ENCODE measurements around the gene TMEM132D. TPM values are rescaled to one million over a fixed set of nuclear protein-coding genes. Genes with fewer than 3 reads are reported as not detected.

TMEM132D gene
- polyA plus RNA-seq, 3 donors from 2014 or later = 0.06 TPM; not detected in 2

DNA sequence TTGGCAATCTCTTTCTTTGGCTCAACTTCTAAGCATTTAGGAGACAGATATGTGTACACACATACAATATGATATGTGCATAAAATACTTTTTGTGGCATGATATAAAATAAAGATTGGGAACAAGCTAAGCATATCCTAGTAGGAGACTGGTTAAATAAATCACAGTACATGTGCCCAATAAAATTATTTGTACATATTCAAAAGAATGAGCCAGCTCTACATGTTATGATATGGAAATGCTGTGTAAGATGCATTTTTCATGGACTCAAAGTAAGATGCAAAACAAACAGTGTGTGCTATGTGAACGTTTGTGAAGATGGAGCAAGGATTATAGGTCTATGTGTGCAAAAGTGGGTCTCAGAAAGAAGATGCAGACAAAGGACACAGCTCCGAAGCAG is 311.4 kb downstream of the TMEM132D start:
- no peaks in the 10 kb centered on the region for H3K4me1 Mint-ChIP-seq
- peaks cover 0 to 6% (median under 1%) of the 10 kb centered on the region in 6 donors for H3K9me3 Mint-ChIP-seq
- H3K27me3 Mint-ChIP-seq (ENCODE audit: low read depth in 3 of 3) = peaks cover 0 to 5% (median 2%) of the 10 kb centered on the region in 3 donors
- H3K27ac Mint-ChIP-seq = no peak overlapping the region
- H3K4me3 Mint-ChIP-seq = no peak overlapping the region
- H3K36me3 Mint-ChIP-seq = no peaks in the 10 kb centered on the region
- no peak for DNase-seq

DNA sequence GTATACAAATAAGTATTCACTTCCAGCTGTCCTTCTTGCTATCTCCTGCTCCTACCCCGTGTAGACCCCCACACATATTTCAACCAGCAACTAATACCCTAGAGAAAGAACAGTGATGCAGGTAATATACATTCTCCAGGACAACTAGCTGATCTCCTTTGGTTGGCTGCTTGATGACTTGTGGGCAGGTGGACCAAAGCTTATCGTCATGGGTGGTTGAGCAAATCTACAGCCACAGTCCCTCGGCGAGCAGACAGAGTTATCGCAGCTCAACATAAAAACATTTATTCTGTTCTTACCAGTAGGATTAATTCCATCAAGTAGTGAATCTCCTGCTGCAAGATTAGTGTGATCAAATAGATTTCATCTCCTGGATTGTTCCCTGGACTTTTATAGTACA is 314.3 kb downstream of the TMEM132D start:
- no peak for DNase-seq
- no peak overlapping the region for H3K4me3 Mint-ChIP-seq
- H3K27me3 Mint-ChIP-seq (ENCODE audit: low read depth in 3 of 3) = peaks cover 0 to 8% (median 2%) of the 10 kb centered on the region in 3 donors
- no peaks in the 10 kb centered on the region for H3K4me1 Mint-ChIP-seq
- no peak overlapping the region for H3K27ac Mint-ChIP-seq
- no peaks in the 10 kb centered on the region for H3K36me3 Mint-ChIP-seq
- peaks cover 0 to 9% (median under 1%) of the 10 kb centered on the region in 6 donors for H3K9me3 Mint-ChIP-seq

DNA sequence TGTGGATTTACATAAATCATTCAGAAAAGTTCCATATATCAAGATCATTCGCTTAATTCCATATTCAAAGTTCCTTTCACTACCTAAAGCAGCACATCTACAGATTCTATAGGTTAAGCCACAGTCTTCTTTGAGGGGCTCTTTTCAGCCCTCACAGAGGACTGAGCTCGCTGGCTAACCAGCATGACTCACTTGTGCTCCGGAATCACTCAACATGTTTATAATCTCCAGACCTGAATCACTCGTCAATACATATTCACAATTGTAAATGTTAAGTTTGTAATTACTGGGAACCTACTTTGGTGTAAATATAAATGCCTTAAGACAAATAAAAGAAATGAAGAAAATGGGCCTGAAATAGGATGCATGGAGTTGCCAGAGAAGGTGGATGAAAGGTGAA is 315.7 kb downstream of the TMEM132D start:
- H3K9me3 Mint-ChIP-seq = peaks cover 0 to 11% (median 0%) of the 10 kb centered on the region in 6 donors
- DNase-seq = no peak
- H3K27ac Mint-ChIP-seq = no peak overlapping the region
- H3K4me1 Mint-ChIP-seq = no peaks in the 10 kb centered on the region
- no peaks in the 10 kb centered on the region for H3K36me3 Mint-ChIP-seq
- H3K27me3 Mint-ChIP-seq (ENCODE audit: low read depth in 3 of 3) = peaks cover 0 to 8% (median 4%) of the 10 kb centered on the region in 3 donors
- H3K4me3 Mint-ChIP-seq = no peak overlapping the region

DNA sequence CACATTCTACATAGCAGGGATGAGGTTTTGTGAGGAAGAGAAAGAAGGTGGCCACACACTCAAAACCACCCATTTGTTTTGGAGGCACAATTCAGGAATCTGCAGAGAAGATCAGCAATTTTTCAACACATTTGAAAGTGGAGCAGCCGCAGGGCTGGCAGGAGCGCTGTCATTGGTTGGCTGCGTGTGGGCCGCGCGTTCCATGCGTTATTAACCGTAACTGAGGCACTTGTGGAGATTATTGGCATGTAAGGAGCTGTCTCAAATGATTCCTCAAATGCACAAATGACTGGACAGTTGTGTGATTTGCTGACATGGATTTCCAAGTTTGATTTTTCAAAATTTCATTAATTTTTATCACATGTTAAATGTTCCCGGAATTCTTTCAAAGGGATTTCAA is 318.5 kb downstream of the TMEM132D start:
- DNase-seq = no peak
- H3K9me3 Mint-ChIP-seq = peaks cover 0 to 11% (median 0%) of the 10 kb centered on the region in 6 donors
- no peaks in the 10 kb centered on the region for H3K36me3 Mint-ChIP-seq
- no peaks in the 10 kb centered on the region for H3K4me1 Mint-ChIP-seq
- H3K27ac Mint-ChIP-seq = no peak overlapping the region
- peaks cover 0 to 10% (median 4%) of the 10 kb centered on the region in 3 donors for H3K27me3 Mint-ChIP-seq (ENCODE audit: low read depth in 3 of 3)
- H3K4me3 Mint-ChIP-seq = no peak overlapping the region

DNA sequence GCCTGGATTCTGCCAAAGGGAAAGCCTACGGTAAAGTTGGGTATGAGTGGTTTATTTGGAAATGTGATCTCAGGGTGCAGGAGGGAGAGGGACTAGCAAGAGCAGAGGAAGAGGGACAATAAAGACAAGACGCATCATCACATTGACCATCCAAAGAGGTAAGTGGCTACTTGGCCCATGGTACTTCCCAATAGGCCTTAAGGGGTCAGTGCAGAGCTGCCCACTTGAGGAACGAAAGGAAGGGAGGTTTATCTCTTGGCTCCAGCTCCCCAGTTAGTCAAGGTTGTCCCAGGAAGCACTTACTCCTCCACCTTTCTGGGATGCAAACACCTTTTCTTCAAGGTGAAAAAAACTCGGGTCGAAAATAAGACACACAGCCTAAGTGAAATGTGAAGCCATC is 323.9 kb downstream of the TMEM132D start:
- Mint-ChIP-seq H3K27ac (no peak overlapping the region), H3K27me3 (ENCODE audit: low read depth in 3 of 3) (peaks cover 0 to 9% (median 3%) of the 10 kb centered on the region in 3 donors), H3K9me3 (peaks cover 0 to 3% (median 0%) of the 10 kb centered on the region in 6 donors), H3K4me1 (no peaks in the 10 kb centered on the region), H3K4me3 (no peak overlapping the region), H3K36me3 (no peaks in the 10 kb centered on the region)
- DNase-seq = no peak

DNA sequence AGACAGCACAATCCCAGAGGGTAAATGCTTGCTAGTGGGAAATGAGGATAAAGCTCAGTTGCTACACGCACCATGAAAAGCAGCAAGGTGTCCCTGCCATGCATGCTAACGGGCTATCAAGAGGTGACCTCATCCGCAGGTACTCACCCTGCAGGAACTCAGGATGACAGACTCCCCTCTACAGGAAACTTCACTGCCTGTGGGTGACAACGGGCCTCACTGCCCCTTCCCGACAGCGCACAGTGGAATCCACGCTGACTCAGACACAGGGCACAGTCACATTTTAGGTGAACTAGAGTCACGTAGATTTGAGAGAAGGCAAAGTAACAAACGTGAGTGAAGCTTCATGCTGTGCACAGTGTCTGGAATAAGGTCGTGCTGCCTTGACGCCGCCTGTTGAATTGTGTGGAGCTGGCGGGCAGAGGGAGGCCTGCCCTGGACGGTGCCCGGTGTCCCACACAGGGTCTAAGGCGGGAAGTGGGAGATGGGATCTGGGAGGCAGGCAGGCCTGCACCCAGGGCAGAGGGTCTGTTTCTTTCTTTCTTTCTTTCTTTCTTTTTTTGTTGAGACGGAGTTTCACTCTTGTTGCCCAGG is 331.8 kb downstream of the TMEM132D start:
- Mint-ChIP-seq H3K36me3 (no peaks in the 10 kb centered on the region), H3K4me1 (no peaks in the 10 kb centered on the region), H3K4me3 (no peak overlapping the region), H3K27me3 (ENCODE audit: low read depth in 3 of 3) (peaks cover 4 to 6% (median 5%) of the 10 kb centered on the region in 3 donors), H3K27ac (no peak overlapping the region), H3K9me3 (no peaks in the 10 kb centered on the region)
- no peak for DNase-seq

DNA sequence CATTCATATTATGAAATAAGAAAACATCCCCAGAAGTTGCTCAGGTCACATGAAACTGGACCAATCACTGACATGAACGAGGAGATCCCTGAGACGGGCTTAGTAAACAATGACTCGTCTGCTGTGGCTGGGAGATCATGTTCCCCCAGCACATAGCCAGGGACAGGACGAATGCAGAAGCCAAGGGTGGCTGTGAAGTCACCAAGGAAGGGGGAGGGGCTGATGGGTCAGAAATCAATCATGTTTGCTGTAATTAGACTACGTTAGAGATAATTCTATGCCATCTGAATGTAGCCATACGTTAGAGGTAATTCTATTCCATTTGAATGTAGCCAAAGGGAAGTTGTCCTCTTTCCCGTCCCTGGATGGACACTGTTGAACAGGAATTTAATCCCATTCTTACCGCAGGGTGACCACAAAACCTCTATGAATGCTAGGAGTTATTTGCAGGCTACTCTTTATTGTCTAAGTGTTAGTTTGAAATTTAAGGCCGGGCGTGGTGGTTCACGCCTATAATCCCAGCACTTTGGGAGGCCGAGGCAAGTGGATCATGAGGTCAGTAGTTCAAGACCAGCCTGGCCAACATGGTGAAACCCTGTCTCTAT is 332.9 kb downstream of the TMEM132D start:
- Mint-ChIP-seq H3K27me3 (ENCODE audit: low read depth in 3 of 3) (peaks cover 4 to 6% (median 5%) of the 10 kb centered on the region in 3 donors), H3K27ac (no peak overlapping the region), H3K9me3 (no peaks in the 10 kb centered on the region), H3K36me3 (no peaks in the 10 kb centered on the region), H3K4me1 (no peaks in the 10 kb centered on the region), H3K4me3 (no peak overlapping the region)
- DNase-seq = no peak

DNA sequence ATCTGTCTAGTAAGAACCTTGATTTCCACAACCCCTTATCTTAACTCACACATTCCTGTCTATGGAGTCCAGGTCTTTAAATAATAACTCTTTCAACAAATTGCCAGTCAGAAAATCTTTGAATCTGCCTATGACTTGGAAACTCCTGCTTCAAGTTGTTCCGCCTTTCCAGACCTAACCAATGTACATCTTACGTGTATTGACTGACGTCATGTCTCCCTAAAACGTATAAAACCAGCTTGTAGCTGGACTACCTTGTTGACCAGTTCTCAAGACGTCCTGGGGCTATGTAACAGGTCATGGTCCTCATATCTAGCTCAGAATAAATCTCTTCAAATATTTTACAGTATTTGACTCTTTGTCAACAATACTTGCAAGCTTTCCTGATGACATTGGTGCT is 337.0 kb downstream of the TMEM132D start:
- no peaks in the 10 kb centered on the region for H3K36me3 Mint-ChIP-seq
- no peak for DNase-seq
- peaks cover 3 to 5% (median 4%) of the 10 kb centered on the region in 3 donors for H3K27me3 Mint-ChIP-seq (ENCODE audit: low read depth in 3 of 3)
- H3K4me1 Mint-ChIP-seq = peaks cover 16 to 24% of the 10 kb centered on the region in 2 donors
- H3K9me3 Mint-ChIP-seq = peaks cover 0 to 5% (median 0%) of the 10 kb centered on the region in 6 donors
- H3K27ac Mint-ChIP-seq = no peak overlapping the region
- H3K4me3 Mint-ChIP-seq = no peak overlapping the region

DNA sequence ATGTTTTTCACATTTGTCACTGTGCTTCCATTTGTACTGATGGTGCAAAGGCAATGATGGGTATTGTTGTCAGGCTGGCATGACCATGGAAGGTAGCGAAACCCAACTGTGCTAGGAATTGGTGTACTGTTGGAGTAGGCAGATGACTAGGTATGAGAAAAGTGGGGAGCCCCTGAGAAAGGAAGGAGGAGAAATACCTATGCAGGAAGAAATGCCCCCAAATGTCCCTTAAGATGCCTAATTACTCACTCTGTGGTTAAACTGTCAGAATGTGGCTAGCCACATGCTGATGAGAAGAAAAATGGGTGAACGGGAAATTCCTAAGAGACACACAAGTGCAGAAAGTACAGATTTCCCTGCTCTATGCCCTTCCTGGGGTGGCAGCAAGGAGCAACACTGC is 339.1 kb downstream of the TMEM132D start:
- peak in 1 of 3 donors; percentile 4 for DNase-seq
- no peaks in the 10 kb centered on the region for H3K36me3 Mint-ChIP-seq
- H3K9me3 Mint-ChIP-seq = peaks cover 0 to 5% (median 0%) of the 10 kb centered on the region in 6 donors
- no peak overlapping the region for H3K27ac Mint-ChIP-seq
- H3K4me1 Mint-ChIP-seq = peaks cover 16 to 24% of the 10 kb centered on the region in 2 donors
- H3K27me3 Mint-ChIP-seq (ENCODE audit: low read depth in 3 of 3) = peaks cover 2 to 5% (median 4%) of the 10 kb centered on the region in 3 donors
- peak overlapping the region in 2 of 5 donors; percentile 23 to 31 for H3K4me3 Mint-ChIP-seq

DNA sequence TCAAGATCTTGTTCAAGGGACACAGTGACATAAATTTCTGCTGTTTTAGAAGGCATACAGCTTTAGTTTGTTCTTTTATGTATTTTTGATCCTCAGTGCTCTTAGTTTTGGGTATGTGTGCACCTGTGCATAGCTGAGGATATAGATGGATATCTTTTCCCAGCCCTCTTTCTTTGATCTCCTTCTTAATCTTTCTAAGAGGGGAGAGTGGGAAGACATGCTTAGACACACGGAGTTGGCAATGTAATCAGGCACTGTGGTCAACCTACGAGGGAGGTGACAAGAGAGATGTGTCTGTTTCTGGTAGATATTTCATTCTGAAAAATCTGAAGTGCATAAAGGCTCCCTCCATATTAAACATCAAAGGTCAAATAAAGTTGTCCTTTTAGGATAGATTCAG is 340.6 kb downstream of the TMEM132D start:
- H3K27ac Mint-ChIP-seq = no peak overlapping the region
- peaks cover 0 to 5% (median 0%) of the 10 kb centered on the region in 6 donors for H3K9me3 Mint-ChIP-seq
- no peak for DNase-seq
- H3K36me3 Mint-ChIP-seq = no peaks in the 10 kb centered on the region
- no peak overlapping the region for H3K4me3 Mint-ChIP-seq
- peaks cover 2 to 4% (median 3%) of the 10 kb centered on the region in 3 donors for H3K27me3 Mint-ChIP-seq (ENCODE audit: low read depth in 3 of 3)
- H3K4me1 Mint-ChIP-seq = peaks cover 16 to 24% of the 10 kb centered on the region in 2 donors

DNA sequence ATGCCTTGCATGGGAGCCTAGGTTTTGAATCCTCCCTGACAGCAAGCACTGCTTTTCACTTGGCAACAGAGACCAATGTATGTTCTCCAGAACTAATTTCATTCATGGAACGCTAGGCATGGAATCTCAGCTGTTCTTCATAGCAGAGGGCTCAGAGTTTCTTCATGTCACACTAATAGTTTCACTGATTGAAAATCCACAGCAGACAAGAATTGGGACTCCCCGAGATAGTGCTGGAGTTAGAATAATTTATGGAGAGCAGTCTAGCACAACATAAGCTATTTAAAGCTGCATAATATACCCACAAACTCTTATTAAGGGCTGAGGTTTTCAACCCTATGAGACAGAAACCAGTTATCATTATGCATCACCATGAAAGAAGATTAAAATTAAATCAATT is 342.5 kb downstream of the TMEM132D start:
- Mint-ChIP-seq H3K27ac (no peak overlapping the region), H3K27me3 (ENCODE audit: low read depth in 3 of 3) (peaks cover 0 to 7% (median 3%) of the 10 kb centered on the region in 3 donors), H3K4me1 (peaks cover 16 to 24% of the 10 kb centered on the region in 2 donors), H3K4me3 (no peak overlapping the region), H3K9me3 (peaks cover 0 to 5% (median 0%) of the 10 kb centered on the region in 6 donors), H3K36me3 (no peaks in the 10 kb centered on the region)
- no peak for DNase-seq

DNA sequence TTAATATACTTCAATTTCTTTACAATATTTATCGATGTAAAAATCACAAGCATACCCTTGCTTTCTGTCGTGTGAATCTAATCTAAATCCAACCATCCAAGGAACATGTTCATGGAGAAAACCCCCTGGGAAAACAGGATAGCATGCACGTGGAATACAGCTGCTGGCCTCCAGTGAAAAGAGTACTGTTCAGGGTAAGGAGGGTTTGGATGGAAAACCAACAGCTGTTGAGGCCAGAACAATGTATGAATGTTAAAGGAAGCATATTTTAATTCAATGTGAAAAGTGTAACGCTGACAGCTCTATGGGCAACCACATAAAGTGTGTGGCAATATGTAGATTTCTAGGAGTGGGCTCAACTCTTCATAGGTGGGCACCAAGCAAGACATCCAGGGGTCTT is 344.0 kb downstream of the TMEM132D start:
- Mint-ChIP-seq H3K27ac (no peak overlapping the region), H3K36me3 (no peaks in the 10 kb centered on the region), H3K9me3 (peaks cover 0 to 5% (median 0%) of the 10 kb centered on the region in 6 donors), H3K4me1 (peaks cover 8 to 18% of the 10 kb centered on the region in 2 donors), H3K27me3 (ENCODE audit: low read depth in 3 of 3) (peaks cover 0 to 3% (median 3%) of the 10 kb centered on the region in 3 donors), H3K4me3 (no peak overlapping the region)
- DNase-seq = no peak

DNA sequence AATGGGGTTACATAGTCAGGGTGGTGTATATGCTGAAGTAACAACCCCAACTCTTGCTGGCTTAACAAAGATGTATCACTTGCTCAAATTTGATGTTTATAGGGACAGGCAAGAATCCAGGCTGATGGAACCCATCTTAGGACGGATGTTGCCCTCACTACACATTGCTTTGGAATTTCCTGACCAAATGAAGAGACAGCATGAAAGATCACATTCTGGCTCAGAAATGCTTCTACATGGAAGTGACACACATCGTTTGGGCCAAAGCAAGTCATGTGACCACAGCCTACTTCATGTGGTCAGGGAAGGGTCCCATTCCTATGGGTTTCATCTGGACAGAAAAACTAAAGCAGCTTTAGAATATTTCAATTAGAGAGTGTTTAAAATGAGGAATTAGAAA is 345.8 kb downstream of the TMEM132D start:
- H3K4me3 Mint-ChIP-seq = no peak overlapping the region
- peaks cover 0 to 9% (median 0%) of the 10 kb centered on the region in 3 donors for H3K27me3 Mint-ChIP-seq (ENCODE audit: low read depth in 3 of 3)
- DNase-seq = no peak
- no peak overlapping the region for H3K27ac Mint-ChIP-seq
- no peaks in the 10 kb centered on the region for H3K36me3 Mint-ChIP-seq
- H3K4me1 Mint-ChIP-seq = peaks cover 0 to under 1% of the 10 kb centered on the region in 2 donors
- H3K9me3 Mint-ChIP-seq = peaks cover 0 to under 1% (median 0%) of the 10 kb centered on the region in 6 donors

DNA sequence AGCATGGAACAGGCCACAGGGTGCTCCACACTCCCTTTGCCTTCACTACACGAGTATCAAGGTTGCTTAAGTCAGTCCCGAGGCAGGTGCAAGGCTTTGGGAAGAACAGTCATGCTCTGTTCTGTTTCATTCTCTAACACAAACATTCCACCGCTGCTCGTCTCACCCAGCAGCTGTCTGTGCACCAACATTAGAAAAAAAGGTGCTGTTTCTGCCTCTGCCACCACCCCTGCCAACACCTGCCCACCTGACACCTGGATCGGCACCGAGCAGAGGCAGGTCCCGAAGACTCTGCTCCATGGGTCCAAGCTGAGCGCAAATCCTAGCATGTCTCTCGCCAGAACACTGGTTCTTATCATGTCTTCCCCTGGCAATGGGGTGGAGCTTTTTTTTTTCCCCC is 347.7 kb downstream of the TMEM132D start:
- H3K27ac Mint-ChIP-seq = no peak overlapping the region
- no peaks in the 10 kb centered on the region for H3K4me1 Mint-ChIP-seq
- H3K36me3 Mint-ChIP-seq = no peaks in the 10 kb centered on the region
- no peak for DNase-seq
- H3K4me3 Mint-ChIP-seq = no peak overlapping the region
- peaks cover 0 to 6% (median 0%) of the 10 kb centered on the region in 6 donors for H3K9me3 Mint-ChIP-seq
- H3K27me3 Mint-ChIP-seq (ENCODE audit: low read depth in 3 of 3) = peaks cover 0 to 9% (median 0%) of the 10 kb centered on the region in 3 donors

All from immature natural killer cell (primary cell).